Measurements from ENCODE around the gene CFAP46. TPM values are rescaled to one million over a fixed set of nuclear protein-coding genes. Genes with fewer than 3 reads are reported as not detected.
"Not testable (repeated sequence)": the region's sequence is repeated elsewhere in the genome, so short reads cannot be mapped to it uniquely, and the experiment has no call there.

Gene CFAP46
- total RNA-seq, 1 experiment from 2014 or later, result 11.3 TPM

DNA sequence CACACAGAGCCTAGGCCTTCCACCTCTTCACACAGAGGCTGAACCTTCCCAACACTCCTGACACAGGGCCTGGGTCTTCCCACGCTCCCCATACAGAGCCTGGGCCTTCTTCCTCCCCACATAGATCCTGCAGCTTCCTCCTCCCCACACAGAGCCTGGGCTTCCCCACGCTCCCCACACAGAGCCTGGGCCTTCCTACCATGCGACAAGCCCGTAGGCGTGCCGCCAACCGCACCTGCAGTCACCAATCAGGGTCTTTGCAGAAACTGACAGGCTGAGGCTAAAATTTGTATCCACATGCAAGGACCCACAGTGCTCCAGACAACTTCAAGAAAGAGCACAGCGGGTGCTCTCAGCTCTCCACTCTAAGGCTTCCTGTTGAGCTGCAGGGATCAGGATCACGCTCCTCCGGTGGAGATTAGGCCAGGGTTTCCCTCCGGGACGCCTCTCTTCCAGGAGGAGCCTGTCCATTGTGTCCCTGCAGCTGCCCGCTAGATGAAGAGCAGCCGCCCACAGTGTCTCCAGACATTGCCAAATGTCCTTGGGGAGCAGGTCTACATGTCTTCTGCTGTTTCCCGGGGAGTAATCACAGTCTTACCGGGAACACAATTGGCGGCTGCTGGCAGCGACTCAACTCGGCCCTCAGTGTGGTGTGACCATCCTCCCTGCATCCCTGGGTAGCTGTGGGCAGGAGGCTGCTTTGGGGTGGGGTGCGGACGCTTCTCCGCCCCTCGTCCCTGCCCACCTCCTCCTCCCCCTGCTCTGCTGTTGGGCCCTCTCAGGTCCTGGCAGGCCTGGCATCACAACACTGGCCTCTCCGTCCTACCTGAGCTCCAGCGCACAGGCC, 9.7 kb downstream of the CFAP46 start:
- in situ Hi-C loops (cut with HindIII; ENCODE audit: low sequenced_read_pairs), result no loop called here
- DNase-seq (ENCODE audit: low spot score), result no peak

DNA sequence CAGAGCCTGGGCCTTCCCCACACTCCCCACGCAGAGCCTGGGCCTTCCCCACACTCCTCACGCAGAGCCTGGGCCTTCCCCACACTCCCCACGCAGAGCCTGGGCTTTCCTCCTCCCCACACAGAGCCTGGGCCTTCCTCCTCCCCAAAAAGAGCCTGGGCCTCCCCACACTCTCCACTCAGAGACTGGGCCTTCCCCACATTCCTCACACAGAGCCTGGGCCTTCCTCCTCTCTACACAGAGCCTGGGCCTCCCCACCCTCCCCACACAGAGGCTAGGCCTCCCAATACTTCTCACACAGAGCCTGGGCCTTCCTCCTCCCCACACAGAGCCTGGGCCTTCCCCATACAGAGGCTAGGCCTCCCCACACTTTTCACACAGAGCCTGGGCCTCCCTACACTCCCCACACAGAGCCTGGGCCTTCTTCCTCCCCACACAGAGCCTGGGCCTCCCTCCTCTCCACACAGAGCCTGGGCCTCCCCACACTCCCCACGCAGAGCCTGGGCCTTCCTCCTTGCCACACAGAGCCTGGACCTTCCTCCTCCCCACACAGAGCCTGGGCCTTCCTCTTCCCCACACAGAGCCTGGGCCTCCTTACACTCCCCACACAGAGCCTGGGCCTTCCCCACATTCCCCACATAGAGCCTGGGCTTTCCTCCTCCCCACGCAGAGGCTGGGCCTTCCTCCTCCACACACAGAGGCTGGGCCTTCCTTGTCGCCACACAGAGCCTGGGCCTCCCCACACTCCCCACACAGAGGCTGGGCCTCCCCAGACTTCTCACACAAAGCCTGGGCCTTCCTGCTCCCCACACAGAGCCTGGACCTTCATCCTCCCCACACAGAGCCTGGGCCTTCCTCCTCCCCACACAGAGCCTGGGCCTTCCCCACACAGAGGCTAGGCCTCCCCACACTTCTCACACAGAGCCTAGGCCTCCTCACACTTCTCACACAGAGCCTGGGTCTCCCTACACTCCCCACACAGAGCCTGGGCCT, 10.8 kb downstream of the CFAP46 start:
- DNase-seq (ENCODE audit: low spot score); in situ Hi-C loops (cut with HindIII; ENCODE audit: low sequenced_read_pairs): not testable (repeated sequence)

DNA sequence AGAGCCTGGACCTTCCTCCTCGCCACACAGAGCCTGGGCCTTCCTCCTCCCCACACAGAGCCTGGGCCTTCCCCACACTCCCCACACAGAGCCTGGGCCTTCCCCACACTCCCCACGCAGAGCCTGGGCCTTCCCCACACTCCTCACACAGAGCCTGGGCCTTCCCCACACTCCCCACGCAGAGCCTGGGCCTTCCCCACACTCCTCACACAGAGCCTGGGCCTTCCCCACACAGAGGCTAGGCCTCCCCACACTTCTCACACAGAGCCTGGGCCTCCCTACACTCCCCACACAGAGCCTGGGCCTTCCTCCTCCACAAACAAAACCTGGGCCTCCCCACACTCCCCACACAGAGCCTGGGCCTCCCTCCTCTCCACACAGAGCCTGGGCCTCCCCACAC, 11.7 kb downstream of the CFAP46 start:
- DNase-seq (ENCODE audit: low spot score); in situ Hi-C loops (cut with HindIII; ENCODE audit: low sequenced_read_pairs): not testable (repeated sequence)

DNA sequence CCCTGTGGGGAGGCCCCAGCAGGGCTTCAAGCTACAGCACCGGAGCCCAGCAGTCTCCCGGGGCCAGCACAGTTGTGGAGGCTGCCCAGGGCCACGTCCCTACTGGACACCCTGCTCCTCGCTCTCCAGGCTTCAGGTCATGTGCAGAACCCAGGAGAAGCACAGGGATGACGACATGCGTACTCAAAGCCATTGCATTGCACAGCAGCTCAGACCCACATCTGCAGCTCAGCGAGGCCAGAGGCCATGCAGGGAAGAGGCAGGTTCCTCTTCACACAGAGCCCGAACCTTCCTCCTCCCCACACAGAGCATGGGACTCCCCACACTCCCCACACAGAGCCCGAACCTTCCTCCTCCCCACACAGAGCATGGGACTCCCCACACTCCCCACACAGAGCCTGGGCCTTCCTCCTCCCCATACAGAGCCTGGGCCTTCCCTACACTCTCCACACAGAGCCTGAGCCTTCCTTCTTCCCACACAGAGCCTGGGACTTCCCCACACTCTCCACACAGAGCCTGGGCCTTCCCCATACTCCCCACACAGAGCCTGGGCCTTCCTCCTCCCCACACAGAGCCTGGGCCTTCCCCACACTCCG, 12.3 kb downstream of the CFAP46 start:
- in situ Hi-C loops (cut with HindIII; ENCODE audit: low sequenced_read_pairs), result no loop called here
- no peak for DNase-seq (ENCODE audit: low spot score)

DNA sequence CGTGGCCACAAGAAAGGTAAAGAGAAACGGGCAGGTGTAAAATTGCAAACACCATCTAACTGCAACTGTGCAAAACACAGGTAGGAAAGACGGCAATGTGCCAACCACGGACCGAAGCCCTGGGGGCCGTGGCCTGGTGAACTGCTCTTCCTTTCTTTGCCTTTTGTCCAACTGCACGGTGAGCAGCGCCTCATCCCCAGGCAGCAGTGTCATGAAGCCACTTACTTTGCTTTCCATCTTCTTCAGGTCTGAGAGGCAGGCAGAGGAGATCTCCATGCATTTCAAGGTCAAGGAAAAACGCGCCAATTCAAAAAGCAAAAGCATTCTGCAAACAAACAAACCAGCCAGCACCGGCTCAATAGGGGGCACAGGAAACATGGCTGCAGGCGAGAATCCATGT, 12.9 kb downstream of the CFAP46 start:
- in situ Hi-C loops (cut with HindIII; ENCODE audit: low sequenced_read_pairs), result no loop called here

DNA sequence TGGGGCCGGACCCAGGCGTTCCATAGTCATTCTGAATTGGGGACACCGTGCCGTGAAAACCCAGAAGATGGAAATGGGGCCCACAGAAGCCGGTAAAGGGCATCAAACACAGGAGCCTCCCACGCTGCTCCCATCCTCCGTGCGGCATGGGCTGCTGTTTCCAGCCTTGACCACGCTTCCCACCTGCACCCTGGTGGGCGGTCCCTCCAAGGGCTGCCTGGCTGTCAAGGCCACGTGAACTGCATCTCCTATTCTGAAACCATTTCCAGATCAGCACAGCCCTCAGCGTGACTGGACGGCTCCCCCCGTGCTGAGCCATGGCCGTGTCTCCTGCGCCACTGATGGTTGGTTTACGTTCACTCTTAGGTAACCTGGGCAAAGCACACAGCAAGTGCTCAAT, 14.1 kb downstream of the CFAP46 start:
- in situ Hi-C loops (cut with HindIII; ENCODE audit: low sequenced_read_pairs), result no loop called here
- no peak for DNase-seq (ENCODE audit: low spot score)

More for the DNA sequence above, 12.9 kb downstream of the CFAP46 start:
- DNase-seq (ENCODE audit: low spot score), result no peak

DNA sequence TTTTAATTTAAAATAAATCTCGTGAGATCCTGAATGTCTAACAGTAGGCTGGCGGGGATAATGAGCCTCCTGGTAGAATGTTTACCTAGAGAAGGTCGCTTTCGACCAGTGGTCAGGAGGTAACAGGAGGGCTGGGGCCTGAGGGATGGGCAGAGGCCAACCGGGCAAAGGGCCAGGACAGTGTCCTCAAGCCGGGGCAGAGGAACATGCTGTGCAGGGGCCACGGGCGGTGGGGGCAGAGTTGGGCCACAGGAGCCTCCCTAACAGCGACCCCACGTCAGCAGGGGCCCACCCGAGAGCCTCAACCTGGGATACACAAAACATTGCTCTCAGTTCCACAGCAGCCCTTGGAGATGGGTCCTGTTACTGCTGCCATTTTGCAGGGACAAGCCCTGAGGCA, 14.5 kb downstream of the CFAP46 start:
- in situ Hi-C loops (cut with HindIII; ENCODE audit: low sequenced_read_pairs), result no loop called here
- DNase-seq (ENCODE audit: low spot score), result no peak

DNA sequence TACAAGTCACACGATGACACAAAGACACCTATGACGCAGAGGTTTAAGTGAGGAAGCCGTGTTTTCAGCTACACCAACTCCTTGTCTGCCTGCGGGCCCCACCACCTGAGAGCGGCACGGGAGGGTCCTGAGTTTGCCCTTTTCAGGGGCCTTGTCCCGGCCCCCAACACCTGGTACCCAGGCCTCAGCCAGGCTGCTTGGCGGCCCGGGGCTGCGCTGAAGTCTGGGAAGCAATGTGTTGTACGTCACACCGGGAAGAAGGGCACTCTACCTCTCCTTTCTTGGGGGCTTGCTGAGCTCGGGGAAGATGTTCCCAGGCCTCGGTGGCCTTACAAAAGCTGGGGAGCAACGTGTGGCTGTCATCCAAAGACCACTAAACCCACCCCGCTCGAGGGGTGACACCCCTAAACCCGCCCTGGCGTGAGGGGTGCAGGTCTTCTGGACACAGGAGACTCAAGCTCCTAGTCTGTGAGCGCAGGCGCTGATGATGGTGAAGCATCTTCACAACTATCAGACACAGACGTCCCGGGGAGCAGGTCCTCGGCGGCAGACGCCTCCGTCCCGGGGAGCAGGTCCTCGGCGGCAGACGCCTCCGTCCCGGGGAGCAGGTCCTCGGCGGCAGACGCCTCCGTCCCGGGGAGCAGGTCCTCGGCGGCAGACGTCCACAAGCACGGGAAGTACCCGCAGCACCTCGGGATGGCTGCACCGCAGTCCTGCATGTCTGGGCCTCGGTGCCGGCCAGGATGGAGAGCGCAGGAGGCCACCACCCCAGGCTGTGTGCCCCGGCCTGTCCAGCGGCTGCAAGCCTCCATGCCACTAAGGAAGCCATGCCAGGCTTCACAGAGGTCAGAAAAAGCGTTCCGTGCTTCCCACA, 15.4 kb downstream of the CFAP46 start:
- in situ Hi-C loops (cut with HindIII; ENCODE audit: low sequenced_read_pairs), result no loop called here
- DNase-seq (ENCODE audit: low spot score), result no peak

DNA sequence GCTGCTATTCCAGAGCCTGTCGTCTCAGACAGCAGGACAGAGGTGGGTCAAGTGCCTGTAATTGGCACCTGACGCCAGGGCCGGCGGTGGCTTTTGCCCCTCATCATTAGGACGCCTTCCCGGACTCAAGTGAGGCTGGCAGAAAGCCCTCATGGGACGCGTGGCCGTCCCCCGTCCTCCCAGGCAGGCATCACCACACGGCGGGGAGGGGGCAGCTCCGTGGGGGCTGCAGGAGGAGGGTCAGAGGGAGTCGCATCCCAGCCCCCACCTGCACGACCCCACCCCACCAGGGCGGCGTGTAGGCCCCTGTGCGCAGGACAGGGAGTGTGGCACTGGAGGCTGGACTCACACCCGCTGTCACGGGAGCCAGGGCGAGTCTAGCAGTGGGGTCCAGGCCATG, 16.3 kb downstream of the CFAP46 start:
- in situ Hi-C loops (cut with HindIII; ENCODE audit: low sequenced_read_pairs), result no loop called here
- no peak for DNase-seq (ENCODE audit: low spot score)

DNA sequence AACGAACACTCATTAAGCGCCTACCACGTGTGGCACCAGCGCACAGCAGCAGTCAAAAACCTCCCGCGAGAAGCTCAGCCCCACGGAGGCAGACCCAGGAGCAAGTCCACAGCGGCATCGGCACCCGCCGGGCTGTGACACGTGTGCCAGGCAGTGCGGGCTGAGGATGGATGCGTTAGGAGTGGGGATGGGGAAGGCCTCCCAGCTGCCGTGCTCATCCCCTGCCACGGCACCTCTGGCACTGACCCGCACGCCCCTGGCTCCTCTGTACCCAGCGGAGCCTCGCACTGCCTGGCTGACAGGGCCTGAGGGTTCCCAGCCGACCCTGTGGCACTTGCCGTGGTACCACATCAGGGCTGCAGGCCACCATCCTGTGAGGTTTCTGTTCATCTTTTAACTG, 16.8 kb downstream of the CFAP46 start:
- in situ Hi-C loops (cut with HindIII; ENCODE audit: low sequenced_read_pairs), result no loop called here
- DNase-seq (ENCODE audit: low spot score), result no peak

DNA sequence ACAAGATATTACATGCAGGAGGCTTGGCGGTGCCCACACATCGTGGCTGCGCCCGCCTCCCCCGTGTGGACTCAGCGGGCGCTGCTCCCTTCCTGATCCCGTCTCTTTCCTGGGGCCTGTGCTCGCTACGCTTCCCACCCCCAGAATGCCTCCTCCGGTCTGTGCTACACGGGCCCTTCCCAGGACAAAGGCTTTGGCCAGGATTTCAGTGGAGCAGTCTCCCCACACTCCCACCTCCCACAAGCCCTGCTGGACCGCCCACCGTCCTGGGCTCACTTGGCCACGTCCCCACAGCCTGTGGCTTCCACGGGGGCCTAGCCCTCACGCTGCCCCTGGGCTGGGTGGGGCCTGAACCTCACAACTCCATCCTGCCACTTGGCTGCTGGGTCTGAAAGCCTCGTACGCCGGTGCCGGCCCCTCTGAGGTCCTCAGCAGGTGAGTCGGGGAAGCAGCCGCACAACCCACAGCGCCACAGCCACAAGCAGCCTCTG, 17.3 kb downstream of the CFAP46 start:
- in situ Hi-C loops (cut with HindIII; ENCODE audit: low sequenced_read_pairs), result no loop called here
- no peak for DNase-seq (ENCODE audit: low spot score)

DNA sequence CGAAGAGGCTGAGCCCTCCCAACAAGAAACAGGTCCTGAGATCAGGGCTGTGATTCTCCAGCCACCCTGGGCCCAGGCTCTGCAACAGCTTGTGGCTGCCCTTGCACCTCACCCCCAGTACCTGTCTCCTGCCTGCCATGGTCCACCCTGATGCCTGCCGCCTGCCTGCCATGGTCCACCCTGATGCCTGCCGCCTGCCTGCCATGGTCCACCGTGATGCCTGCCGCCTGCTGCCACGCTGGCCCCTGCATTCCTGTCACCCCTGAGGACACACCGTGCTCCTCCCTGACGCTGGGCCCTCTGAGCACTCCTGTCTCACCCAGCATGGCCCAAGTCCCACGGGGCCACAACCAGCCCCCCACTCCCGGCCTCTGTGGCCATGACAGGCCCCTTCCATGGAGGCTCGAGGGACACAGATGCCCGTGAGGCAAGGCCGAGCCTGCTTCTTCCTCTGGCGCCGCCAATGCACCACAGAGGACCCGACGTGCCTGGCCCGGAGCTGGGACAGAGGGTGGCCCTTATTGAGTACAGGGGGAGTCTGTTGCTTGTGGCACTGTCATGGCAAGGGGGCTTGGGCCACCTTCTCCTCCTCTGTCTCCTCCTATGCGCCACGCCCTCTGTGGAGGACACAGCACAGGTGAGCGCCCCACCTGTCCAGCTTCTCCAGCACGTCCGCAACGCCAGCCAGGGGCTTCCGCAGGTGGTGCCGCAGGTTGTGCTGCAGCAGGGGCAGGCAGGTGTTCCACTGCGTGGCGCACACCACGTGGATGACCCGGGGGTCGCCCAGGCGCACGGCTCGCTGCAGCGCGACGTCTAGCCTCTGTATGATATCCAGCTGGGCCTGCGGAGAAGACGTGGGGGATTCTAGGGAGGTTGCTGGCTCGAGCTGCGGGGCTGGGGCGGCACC, 18.1 kb downstream of the CFAP46 start:
- in situ Hi-C loops (cut with HindIII; ENCODE audit: low sequenced_read_pairs), result no loop called here
- DNase-seq (ENCODE audit: low spot score), result no peak

DNA sequence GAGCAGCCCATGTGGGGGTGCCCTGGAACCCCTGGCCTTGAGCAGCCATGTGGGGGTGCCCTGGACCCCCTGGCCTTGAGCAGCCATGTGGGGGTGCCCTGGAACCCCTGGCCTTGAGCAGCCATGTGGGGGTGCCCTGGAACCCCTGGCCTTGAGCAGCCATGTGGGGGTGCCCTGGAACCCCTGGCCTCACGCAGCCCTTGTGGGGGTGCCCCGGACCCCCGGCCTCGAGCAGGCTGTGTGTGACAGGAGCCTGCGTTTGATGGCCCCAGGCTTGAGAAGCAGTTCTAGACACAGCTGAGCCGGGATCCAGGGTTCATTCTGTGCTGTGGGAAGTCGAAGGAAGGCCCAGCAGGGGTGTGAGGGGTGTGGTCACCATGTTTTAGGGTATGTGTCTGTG, 19.0 kb downstream of the CFAP46 start:
- DNase-seq (ENCODE audit: low spot score); in situ Hi-C loops (cut with HindIII; ENCODE audit: low sequenced_read_pairs): not testable (repeated sequence)

DNA sequence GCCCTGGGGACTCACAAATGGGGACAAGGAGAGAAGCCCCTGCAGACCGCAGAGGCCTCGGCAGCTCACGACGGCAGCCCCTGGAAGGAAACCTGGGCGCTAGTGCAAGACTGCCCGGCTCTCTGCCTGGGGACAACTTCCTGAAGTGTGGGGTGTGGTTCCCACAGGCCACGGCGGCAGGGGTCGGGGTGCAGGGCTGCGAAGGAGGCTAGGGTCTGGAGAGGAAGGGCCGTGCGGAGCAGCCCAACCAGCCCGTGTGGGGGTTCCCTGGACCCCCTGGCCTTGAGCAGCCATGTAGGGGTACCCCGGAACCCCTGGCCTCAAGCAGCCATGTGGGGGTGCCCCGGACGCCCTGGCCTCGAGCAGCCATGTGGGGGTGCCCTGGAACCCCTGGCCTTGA, 19.5 kb downstream of the CFAP46 start:
- no peak for DNase-seq (ENCODE audit: low spot score)

DNA sequence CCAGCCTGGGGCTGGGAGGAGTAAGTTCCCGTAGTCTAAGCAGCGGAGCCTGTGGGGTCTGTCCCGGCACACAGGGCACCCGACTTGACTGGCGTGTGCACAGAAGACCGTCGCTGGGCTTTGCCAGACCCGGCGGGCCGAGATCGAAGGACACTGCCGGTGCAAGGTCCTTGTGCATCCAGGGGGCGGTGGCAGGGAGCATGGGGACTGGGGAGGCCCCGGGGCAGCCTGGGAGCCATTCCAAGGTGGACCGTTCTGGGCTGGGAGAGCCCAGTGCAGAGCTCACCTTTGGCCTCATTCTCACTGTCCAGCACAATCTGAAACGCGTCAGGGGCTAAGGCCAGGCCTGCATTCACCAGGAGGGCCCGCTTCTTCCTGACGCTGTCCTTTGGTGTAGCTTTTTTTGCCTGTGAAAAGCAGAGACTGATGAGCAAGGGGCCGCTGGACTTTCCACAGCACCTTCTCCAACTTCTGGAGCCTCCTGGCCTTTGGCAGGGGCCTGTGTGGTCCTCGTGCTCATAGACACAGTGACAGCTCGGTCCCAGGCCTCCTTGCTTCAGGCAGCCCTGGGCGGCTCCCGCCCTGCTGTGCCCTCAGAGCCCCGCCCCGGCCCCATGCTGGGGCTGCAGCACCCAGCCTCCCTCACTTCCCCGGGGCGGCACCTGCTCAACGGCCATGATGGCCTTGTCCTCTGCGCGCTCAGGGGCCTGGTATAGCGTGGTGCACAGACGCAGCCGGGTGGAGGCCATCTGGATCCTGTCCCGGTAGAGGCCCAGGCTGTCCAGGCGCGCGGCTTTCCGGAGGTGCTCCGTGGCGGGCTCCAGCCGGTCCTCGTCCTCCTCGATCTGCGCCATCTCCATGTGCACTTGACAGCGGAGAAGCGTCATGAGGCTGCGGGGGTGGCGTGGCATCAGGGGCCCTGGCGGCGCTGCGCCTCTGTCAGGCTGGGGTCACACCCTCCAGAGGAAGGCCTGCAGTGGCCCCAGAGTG, 20.3 kb downstream of the CFAP46 start:
- no peak for DNase-seq (ENCODE audit: low spot score)
- in situ Hi-C loops (cut with HindIII; ENCODE audit: low sequenced_read_pairs), result no loop called here

More for the DNA sequence above, 19.5 kb downstream of the CFAP46 start:
- in situ Hi-C loops (cut with HindIII; ENCODE audit: low sequenced_read_pairs), result no loop called here

DNA sequence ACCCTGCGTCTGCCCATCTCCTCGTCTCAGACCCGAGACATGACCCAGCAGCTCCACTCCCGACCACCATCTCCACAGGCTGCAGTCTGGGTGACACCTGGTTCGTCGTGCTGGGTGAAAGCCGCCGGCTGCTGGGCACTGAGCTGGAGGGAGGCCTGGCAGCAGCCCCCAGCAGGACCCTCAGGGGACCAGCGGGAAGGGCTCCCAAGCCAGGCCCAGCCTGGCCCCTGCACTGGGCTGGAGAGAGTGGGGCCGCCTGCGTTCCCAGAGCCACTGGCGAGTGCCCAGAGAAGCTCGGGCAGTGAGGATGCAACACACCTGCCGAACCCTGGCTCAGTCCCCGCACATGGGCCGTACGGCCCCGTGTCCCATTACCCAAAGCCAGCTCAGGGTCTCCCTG, 21.3 kb downstream of the CFAP46 start:
- no peak for DNase-seq (ENCODE audit: low spot score)
- in situ Hi-C loops (cut with HindIII; ENCODE audit: low sequenced_read_pairs), result no loop called here
